HepG2 (cell line): ENCODE results near the gene SLC29A1. TPM values are rescaled to one million over a fixed set of nuclear protein-coding genes. Genes with fewer than 3 reads are reported as not detected.
A peak's percentile ranks its signal among the peaks of the same experiment; 100 is the strongest.

Experiments used
- AHR ChIP-seq: IDR thresholded peaks from 2 replicates; pipeline ENCODE4 v1.6.1; 2018; ENCODE audit warnings: missing genetic modification reagents, missing compliant biosample characterization
- ARHGAP35 ChIP-seq: sonication (generic); formaldehyde crosslinking; IDR thresholded peaks from 2 replicates; pipeline ENCODE4 v1.9.0; 2022; ENCODE audit warnings: mild to moderate bottlenecking, inconsistent platforms, moderate library complexity, missing genetic modification reagents, borderline replicate concordance
- BRCA1 ChIP-seq: sonication (generic); formaldehyde crosslinking; IDR thresholded peaks from 2 replicates; pipeline ENCODE4 v1.4.0; 2020; ENCODE audit warnings: missing genetic modification reagents
- CBX2 ChIP-seq, 2 experiments: fragments of 200-600 bp in 1 of 2; sonication (generic); formaldehyde crosslinking in 1 of 2; IDR thresholded peaks; 2 replicates each; pipeline versions ENCODE4 v1.7.0 to v1.8.1; 2018 to 2022; ENCODE audit warnings: low read depth in 2 of 2, low read length in 1 of 2, mild to moderate bottlenecking in 1 of 2, missing genetic modification reagents in 1 of 2
- CREM ChIP-seq, 2 experiments: sonication (generic) in 1 of 2; formaldehyde crosslinking in 1 of 2; IDR thresholded peaks; 2 replicates each; pipeline versions ENCODE4 v1.4.0 to v1.6.1; 2016 to 2020; ENCODE audit warnings: antibody characterized with exemption in 1 of 2, mild to moderate bottlenecking in 1 of 2, missing genetic modification reagents in 1 of 2
- DZIP1 ChIP-seq: sonication (generic); formaldehyde crosslinking; IDR thresholded peaks from 2 replicates; pipeline ENCODE4 v1.5.0; 2020; ENCODE audit warnings: mild to moderate bottlenecking, missing genetic modification reagents
- ESRRA ChIP-seq: sonication (generic); formaldehyde crosslinking; IDR thresholded peaks from 2 replicates; pipeline ENCODE4 v1.5.1; 2020; ENCODE audit warnings: mild to moderate bottlenecking, low read depth, missing genetic modification reagents
- GRHL1 ChIP-seq: sonication (generic); formaldehyde crosslinking; conservative IDR thresholded peaks from 2 replicates; pipeline ENCODE4 v1.8.0; 2022; ENCODE audit warnings: missing genetic modification reagents
- KDM1A ChIP-seq: IDR thresholded peaks from 2 replicates; pipeline ENCODE4 v1.6.1; 2016; ENCODE audit warnings: missing compliant biosample characterization
- MAF1 ChIP-seq: sonication (generic); formaldehyde crosslinking; IDR thresholded peaks from 2 replicates; pipeline ENCODE4 v1.5.0; 2020; ENCODE audit warnings: missing genetic modification reagents, borderline replicate concordance
- RNF2 ChIP-seq: fragments of 450-650 bp; conservative IDR thresholded peaks from 2 replicates; pipeline ENCODE4 v1.6.1; 2016; ENCODE audit warnings: low read depth
- TAF15 ChIP-seq: fragments of 200-400 bp; formaldehyde crosslinking; IDR thresholded peaks from one replicate; pipeline ENCODE4 v1.6.1; 2018; ENCODE audit warnings: mild to moderate bottlenecking, low read depth, low read length; ENCODE audit not compliant: poor library complexity, severe bottlenecking
- TFDP1 ChIP-seq: IDR thresholded peaks from 2 replicates; pipeline ENCODE4 v1.6.1; 2016; ENCODE audit warnings: missing compliant biosample characterization, missing genetic modification reagents, borderline replicate concordance
- THAP9 ChIP-seq: sonication (generic); formaldehyde crosslinking; IDR thresholded peaks from 2 replicates; pipeline ENCODE4; 2020; ENCODE audit warnings: missing genetic modification reagents, mild to moderate bottlenecking, borderline replicate concordance
- TP53 ChIP-seq: sonication (generic); formaldehyde crosslinking; conservative IDR thresholded peaks from 2 replicates; pipeline ENCODE4 v1.4.0; 2020; ENCODE audit warnings: missing genetic modification reagents
- ZNF337 ChIP-seq: sonication (generic); formaldehyde crosslinking; IDR thresholded peaks from 2 replicates; pipeline ENCODE4 v1.5.1; 2020; ENCODE audit warnings: missing genetic modification reagents, low read depth, mild to moderate bottlenecking, borderline replicate concordance
- ZNF432 ChIP-seq: sonication (generic); formaldehyde crosslinking; IDR thresholded peaks from 2 replicates; pipeline ENCODE4 v1.5.0; 2020; ENCODE audit warnings: missing genetic modification reagents, mild to moderate bottlenecking, borderline replicate concordance
- ZNF441 ChIP-seq: sonication (generic); formaldehyde crosslinking; IDR thresholded peaks from 2 replicates; pipeline ENCODE4 v1.7.0; 2021; ENCODE audit warnings: missing genetic modification reagents, borderline replicate concordance
- ZNF543 ChIP-seq: sonication (generic); formaldehyde crosslinking; IDR thresholded peaks from 2 replicates; pipeline ENCODE4 v1.4.0; 2020; ENCODE audit warnings: mild to moderate bottlenecking, missing genetic modification reagents
- ZNF546 ChIP-seq: sonication (generic); formaldehyde crosslinking; conservative IDR thresholded peaks from 2 replicates; pipeline ENCODE4 v1.8.1; 2023; ENCODE audit warnings: mild to moderate bottlenecking, missing genetic modification reagents
- ZNF547 ChIP-seq: sonication (generic); formaldehyde crosslinking; IDR thresholded peaks from 2 replicates; pipeline ENCODE4 v1.5.1; 2020; ENCODE audit warnings: mild to moderate bottlenecking, missing genetic modification reagents
- polyA plus RNA-seq, 8 experiments: library from polyadenylated mRNA; depleted of rRNA in 3 of 8; stranded (reverse) in 7 of 8; unstranded in 1 of 8; fragments of >200 nt; fragmentation: Illumina TruSeq in 4 of 8; extraction: Trizol in 4 of 8; gene quantifications; 2 replicates each; pipeline versions ENCODE4 v1.2.1 to v1.2.3, GENCODE V29; 2011 to 2016; ENCODE audit warnings: low read depth in 4 of 8, missing spikeins in 1 of 8, mixed read lengths in 1 of 8; ENCODE audit not compliant: insufficient read depth in 1 of 8
- total RNA-seq, 5 experiments: library from RNA; depleted of rRNA; stranded (reverse); fragments of >200 nt; fragmentation: Illumina TruSeq; extraction: Trizol; gene quantifications; 2 replicates each; pipeline ENCODE4 v1.2.3, GENCODE V29; 2016; ENCODE audit warnings: low read depth in 1 of 5

SLC29A1 gene
- total and polyA plus RNA-seq, 2 of the 13 experiments (the other 11 are each of a cell fraction or from before 2014, with no cell fraction given), result 43.2 to 106 TPM

GRCh38 chr6:44220913-44221290 lies 2.5 kb upstream of the SLC29A1 start (continued):
- TF ChIP-seq CREM (IDR thresholded peaks at IDR 0.05), result no peak
- TF ChIP-seq CREM (CRISPR knock-in tag; IDR thresholded peaks at IDR 0.05), result no peak
- TF ChIP-seq TFDP1 (CRISPR knock-in tag), result no peak
- no peak for TF ChIP-seq BRCA1 (CRISPR knock-in tag)
- no peak for TF ChIP-seq TAF15
- no peak for TF ChIP-seq RNF2
- 0 out of 2 replicates have a peak, but pooled peaks have one; percentile 2 for TF ChIP-seq THAP9 (CRISPR knock-in tag)
- TF ChIP-seq KDM1A (CRISPR knock-in tag), result no peak
- TF ChIP-seq DZIP1, result no peak
- no peak for TF ChIP-seq ZNF441
- no peak for TF ChIP-seq ZNF337 (CRISPR knock-in tag)
- no peak for TF ChIP-seq ESRRA
- TF ChIP-seq MAF1 (CRISPR knock-in tag), result no peak
- no peak for TF ChIP-seq CBX2 (IDR thresholded peaks at IDR 0.05; ENCODE audit: low read depth, low read length)
- TF ChIP-seq CBX2 (CRISPR knock-in tag; IDR thresholded peaks at IDR 0.05; ENCODE audit: low read depth), result no peak
- TF ChIP-seq AHR, result no peak
- TF ChIP-seq ZNF432 (CRISPR knock-in tag), result no peak
- no peak for TF ChIP-seq TP53 (CRISPR knock-in tag)
- TF ChIP-seq ZNF543 (CRISPR knock-in tag), result no peak
- no peak for TF ChIP-seq GRHL1 (CRISPR knock-in tag)
- TF ChIP-seq ARHGAP35 (CRISPR knock-in tag), result no peak
- TF ChIP-seq ZNF546 (CRISPR knock-in tag), result no peak
- TF ChIP-seq ZNF547 (CRISPR knock-in tag), result no peak
